ENCODE measurements around the gene CELF6. TPM values are rescaled to one million over a fixed set of nuclear protein-coding genes. Genes with fewer than 3 reads are reported as not detected.

Gene CELF6
- total RNA-seq, 4 donors from 2014 or later = 1.2 to 1.8 (median 1.5) TPM

- TF ChIP-seq CTCF (IDR thresholded peaks at IDR 0.05) (no peak), POLR2A (IDR thresholded peaks at IDR 0.05) (no peak)
- no peak for DNase-seq (ENCODE audit: low spot score in 2 of 2)
- intact Hi-C loops (cut with DNase I; ENCODE audit: low total_unique reads) = no loop called here
- no peak overlapping the region for H3K4me3 ChIP-seq (ENCODE audit: low read depth, poor library complexity, severe bottlenecking)
- 23 to 100% methylated on average over 1 of the region's 1 CpG for WGBS, 2 donors
These were observed 24.6 kb upstream of the CELF6 start for GRCh38 chr15:72344602-72345001.

GRCh38 chr15:72342385-72342784 lies 22.4 kb upstream of the CELF6 start:
- TF ChIP-seq CTCF (IDR thresholded peaks at IDR 0.05) (no peak), POLR2A (IDR thresholded peaks at IDR 0.05) (no peak)
- whole genome bisulfite sequencing, 2 donors = 77 to 83% methylated on average over 11 of the region's 11 CpGs
- intact Hi-C loops (cut with DNase I; ENCODE audit: low total_unique reads) = no loop called here
- no peak overlapping the region for H3K4me3 ChIP-seq (ENCODE audit: low read depth, poor library complexity, severe bottlenecking)
- DNase-seq (ENCODE audit: low spot score in 2 of 2) = no peak

GRCh38 chr15:72341361-72341760 lies 21.4 kb upstream of the CELF6 start:
- no peak for DNase-seq (ENCODE audit: low spot score in 2 of 2)
- intact Hi-C loops (cut with DNase I; ENCODE audit: low total_unique reads) = no loop called here
- TF ChIP-seq CTCF (IDR thresholded peaks at IDR 0.05) (no peak), POLR2A (IDR thresholded peaks at IDR 0.05) (no peak)
- WGBS, 2 donors = 84 to 86% methylated on average over 6 of the region's 6 CpGs
- no peak overlapping the region for H3K4me3 ChIP-seq (ENCODE audit: low read depth, poor library complexity, severe bottlenecking)

- intact Hi-C loops (cut with DNase I; ENCODE audit: low total_unique reads) = no loop called here
- no peak for TF ChIP-seq POLR2A (IDR thresholded peaks at IDR 0.05)
- TF ChIP-seq CTCF (IDR thresholded peaks at IDR 0.05) = no peak
- WGBS, 2 donors = 93 to 100% methylated on average over 1 of the region's 1 CpG
- DNase-seq (ENCODE audit: low spot score in 2 of 2) = no peak
- no peak overlapping the region for H3K4me3 ChIP-seq (ENCODE audit: low read depth, poor library complexity, severe bottlenecking)
These were observed 20.4 kb upstream of the CELF6 start for GRCh38 chr15:72340366-72340765.

- WGBS, 2 donors = 33 to 38% methylated on average over 3 of the region's 3 CpGs
- no peak overlapping the region for H3K4me3 ChIP-seq (ENCODE audit: low read depth, poor library complexity, severe bottlenecking)
- DNase-seq (ENCODE audit: low spot score in 2 of 2) = no peak
- TF ChIP-seq CTCF (IDR thresholded peaks at IDR 0.05) = no peak
- TF ChIP-seq POLR2A (IDR thresholded peaks at IDR 0.05) = no peak
- intact Hi-C loops (cut with DNase I; ENCODE audit: low total_unique reads) = no loop called here
These were observed 19.8 kb upstream of the CELF6 start for GRCh38 chr15:72339777-72340177.

GRCh38 chr15:72338617-72339321 lies 18.8 kb upstream of the CELF6 start:
- intact Hi-C loops (cut with DNase I; ENCODE audit: low total_unique reads) = no loop called here
- H3K4me3 ChIP-seq (ENCODE audit: low read depth, poor library complexity, severe bottlenecking) = no peak overlapping the region
- DNase-seq (ENCODE audit: low spot score in 2 of 2) = no peak
- TF ChIP-seq CTCF (IDR thresholded peaks at IDR 0.05) (no peak), POLR2A (IDR thresholded peaks at IDR 0.05) (no peak)
- WGBS, 2 donors = 77 to 82% methylated on average over 9 of the region's 9 CpGs

Data from lower leg skin (tissue), 4 donors.